Adipose tissue (tissue), 3 donors: ENCODE results near the gene GALP. TPM values are rescaled to one million over a fixed set of nuclear protein-coding genes. Genes with fewer than 3 reads are reported as not detected.
"Not testable (repeated sequence)": the region's sequence is repeated elsewhere in the genome, so short reads cannot be mapped to it uniquely, and the experiment has no call there.

ENCODE experiments used
- H3K27ac ChIP-seq: one replicate; pipeline ENCODE4 v1.5.1; 2013; ENCODE audit warnings: low read depth, low read length
- WGBS, 3 donors: extraction: QIAGEN DNeasy Blood & Tissue Kit; methylation state at CpG; one replicate each; pipeline ENCODE4 v1.1.7; 2013; 5-methylcytosine and 5-hydroxymethylcytosine counted together
- polyA plus RNA-seq, 3 donors: library from polyadenylated mRNA; stranded (reverse); fragments of 200-250 nt; gene quantifications; one replicate each; pipeline ENCODE4 v1.2.3, GENCODE V29; 2013
- donor health status: healthy with polysubstance abuse.
- donor health status: Bipolar disorder and iron deficiency.
- donor health status: healthy.

GALP gene
- polyA plus RNA-seq, 3 donors = not detected

DNA sequence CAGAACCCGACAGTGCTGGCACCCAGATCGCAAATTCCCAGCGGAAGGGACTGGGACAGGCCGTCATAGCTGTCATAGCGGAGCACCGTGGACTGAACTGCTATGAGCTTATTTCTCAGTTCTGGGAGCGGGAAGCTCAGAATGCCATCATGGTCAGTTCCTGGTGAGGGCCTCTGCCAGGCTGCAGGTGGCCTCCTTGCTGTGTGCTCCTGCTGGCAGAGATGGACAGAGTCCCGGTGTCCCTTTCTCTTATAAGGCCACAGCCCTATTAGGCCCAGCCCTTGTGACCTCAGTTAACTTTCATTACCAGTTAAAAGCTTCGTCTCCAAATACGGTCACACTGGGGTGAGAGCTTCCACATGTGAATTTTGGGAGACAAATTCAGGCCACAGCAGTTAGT lies 30.1 kb upstream of the GALP start:
- H3K27ac ChIP-seq = no peak overlapping the region
- WGBS, 3 donors = 56 to 93% (median 90%) methylated on average over 10 of the region's 10 CpGs

DNA sequence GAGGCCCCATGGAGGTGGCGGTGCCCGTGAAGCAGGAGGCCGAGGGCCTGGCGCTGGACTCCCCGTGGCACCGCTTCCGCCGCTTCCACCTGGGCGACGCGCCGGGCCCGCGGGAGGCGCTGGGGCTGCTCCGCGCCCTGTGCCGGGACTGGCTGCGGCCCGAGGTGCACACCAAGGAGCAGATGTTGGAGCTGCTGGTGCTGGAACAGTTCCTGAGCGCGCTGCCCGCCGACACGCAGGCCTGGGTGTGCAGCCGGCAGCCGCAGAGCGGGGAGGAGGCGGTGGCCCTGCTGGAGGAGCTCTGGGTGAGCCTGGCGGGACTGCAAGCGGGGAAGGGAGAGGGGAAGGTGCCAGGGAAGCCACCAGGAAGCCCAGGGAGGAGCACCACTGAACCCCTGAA lies 28.9 kb upstream of the GALP start:
- WGBS, 3 donors = 57 to 98% (median 97%) methylated on average over 28 to 31 of the region's 31 CpGs
- H3K27ac ChIP-seq = no peak overlapping the region

GRCh38 chr19:56147307-56147706 lies 28.5 kb upstream of the GALP start:
- 63 to 94% (median 94%) methylated on average over 22 of the region's 22 CpGs for WGBS, 3 donors
- no peak overlapping the region for H3K27ac ChIP-seq

DNA sequence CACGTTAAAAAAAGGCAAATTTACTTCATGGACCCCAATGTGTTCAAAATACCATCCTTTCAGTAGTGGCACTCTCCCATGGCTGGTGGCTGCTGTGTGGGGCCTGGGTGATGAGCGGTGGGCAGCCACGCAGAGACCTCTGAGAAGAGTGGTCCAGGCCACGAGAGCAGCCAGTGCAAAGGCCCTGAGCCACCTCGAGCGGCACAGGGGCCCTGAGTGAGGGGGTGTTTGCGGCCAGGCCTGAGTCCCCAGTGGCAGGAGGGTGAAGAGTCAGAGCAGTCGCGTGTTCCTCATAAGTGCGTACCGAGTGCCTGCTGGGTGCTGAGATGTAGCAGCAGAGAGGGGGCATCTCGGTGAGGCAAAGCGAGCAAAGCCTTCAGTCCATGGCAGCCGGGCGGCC lies 27.7 kb upstream of the GALP start:
- WGBS, 3 donors = 95 to 97% (median 95%) methylated on average over 15 of the region's 15 CpGs
- H3K27ac ChIP-seq = no peak overlapping the region

DNA sequence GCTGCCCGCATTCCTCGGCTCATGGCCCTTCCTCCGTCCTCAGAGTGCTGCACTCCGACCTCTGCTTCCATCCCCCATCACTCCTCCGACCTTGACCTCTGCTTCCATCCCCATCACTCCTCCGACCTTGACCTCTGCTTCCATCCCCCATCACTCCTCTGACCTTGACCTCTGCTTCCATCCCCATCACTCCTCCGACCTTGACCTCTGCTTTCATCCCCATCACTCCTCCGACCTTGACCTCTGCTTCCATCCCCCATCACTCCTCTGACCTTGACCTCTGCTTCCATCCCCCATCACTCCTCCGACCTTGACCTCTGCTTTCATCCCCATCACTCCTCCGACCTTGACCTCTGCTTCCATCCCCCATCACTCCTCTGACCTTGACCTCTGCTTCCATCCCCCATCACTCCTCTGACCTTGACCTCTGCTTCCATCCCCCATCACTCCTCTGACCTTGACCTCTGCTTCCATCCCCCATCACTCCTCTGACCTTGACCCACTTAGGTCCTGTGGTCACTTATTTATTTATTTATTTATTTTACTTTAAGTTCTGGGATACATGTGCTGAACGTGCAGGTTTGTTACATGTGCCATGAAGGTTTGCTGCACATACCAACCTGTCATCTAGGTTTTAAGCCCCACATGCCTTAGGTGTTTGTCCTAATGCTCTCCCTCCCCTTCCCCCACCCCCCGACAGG lies 26.7 kb upstream of the GALP start:
- WGBS, 3 donors = 88 to 96% (median 94%) methylated on average over 12 of the region's 12 CpGs
- H3K27ac ChIP-seq = not testable (repeated sequence)

- H3K27ac ChIP-seq = no peak overlapping the region
- whole genome bisulfite sequencing, 3 donors = 94 to 98% (median 98%) methylated on average over 5 of the region's 5 CpGs
Observed at GRCh38 chr19:56149656-56150038, 26.2 kb upstream of the GALP start.

- H3K27ac ChIP-seq = no peak overlapping the region
- WGBS, 3 donors = 85 to 92% (median 91%) methylated on average over 11 of the region's 11 CpGs
Observed at GRCh38 chr19:56150358-56150757, 25.4 kb upstream of the GALP start.

DNA sequence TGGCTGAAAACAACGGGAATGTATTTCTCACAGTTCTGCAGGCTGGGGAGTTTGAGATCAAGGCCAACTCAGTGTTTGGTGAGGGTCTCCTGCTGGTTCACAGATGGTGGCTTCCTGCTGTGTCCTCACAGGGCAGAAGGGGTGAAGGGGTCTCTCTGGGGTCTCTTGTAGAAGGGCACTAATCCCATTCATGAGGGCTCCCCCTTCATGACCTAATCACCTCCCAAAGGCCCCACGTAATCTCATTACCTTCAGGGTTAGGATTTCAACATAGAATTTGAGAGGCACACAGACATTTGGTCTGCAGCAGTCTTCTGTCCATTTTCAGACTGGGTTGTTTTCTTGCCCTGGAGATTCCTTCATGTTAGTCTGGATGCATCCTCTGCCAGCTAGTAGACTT lies 23.2 kb upstream of the GALP start:
- no peak overlapping the region for H3K27ac ChIP-seq
- 58 to 86% (median 81%) methylated on average over 2 of the region's 2 CpGs for WGBS, 3 donors

GRCh38 chr19:56153507-56153906 lies 22.3 kb upstream of the GALP start:
- H3K27ac ChIP-seq = no peak overlapping the region
- WGBS, 3 donors = 16 to 42% (median 41%) methylated on average over 6 of the region's 6 CpGs

DNA sequence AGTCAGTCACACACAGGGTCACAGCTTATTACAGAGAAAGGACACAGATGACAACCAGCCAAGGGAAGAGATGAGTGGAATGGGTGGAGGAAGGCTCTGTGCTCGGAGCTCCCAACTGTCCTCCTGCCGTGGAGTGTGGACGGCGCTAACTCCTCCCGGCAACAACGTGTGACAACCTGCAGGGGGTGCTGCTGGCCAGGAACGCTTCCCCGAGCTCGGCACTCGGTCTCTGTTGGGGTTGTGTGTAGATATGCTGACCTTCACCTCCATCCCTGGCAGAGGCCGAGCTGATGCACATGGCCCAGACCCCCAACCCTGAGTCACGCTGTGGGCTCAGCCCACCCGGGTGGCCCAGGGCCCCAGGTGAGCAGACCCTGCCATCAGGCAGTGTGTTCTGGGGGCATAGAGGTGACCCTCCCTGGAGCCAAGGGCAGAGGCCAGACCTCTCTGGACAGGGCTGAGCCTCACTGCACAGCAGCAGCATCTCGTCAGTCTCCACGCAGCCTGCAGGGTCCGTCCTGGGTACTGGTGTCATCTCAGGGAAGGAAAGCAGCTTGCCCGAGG lies 20.6 kb upstream of the GALP start:
- no peak overlapping the region for H3K27ac ChIP-seq
- WGBS, 3 donors = 54 to 75% (median 70%) methylated on average over 17 of the region's 17 CpGs

GRCh38 chr19:56156768-56157167 lies 19.0 kb upstream of the GALP start:
- H3K27ac ChIP-seq = no peak overlapping the region
- 51 to 78% (median 68%) methylated on average over 11 of the region's 11 CpGs for WGBS, 3 donors

DNA sequence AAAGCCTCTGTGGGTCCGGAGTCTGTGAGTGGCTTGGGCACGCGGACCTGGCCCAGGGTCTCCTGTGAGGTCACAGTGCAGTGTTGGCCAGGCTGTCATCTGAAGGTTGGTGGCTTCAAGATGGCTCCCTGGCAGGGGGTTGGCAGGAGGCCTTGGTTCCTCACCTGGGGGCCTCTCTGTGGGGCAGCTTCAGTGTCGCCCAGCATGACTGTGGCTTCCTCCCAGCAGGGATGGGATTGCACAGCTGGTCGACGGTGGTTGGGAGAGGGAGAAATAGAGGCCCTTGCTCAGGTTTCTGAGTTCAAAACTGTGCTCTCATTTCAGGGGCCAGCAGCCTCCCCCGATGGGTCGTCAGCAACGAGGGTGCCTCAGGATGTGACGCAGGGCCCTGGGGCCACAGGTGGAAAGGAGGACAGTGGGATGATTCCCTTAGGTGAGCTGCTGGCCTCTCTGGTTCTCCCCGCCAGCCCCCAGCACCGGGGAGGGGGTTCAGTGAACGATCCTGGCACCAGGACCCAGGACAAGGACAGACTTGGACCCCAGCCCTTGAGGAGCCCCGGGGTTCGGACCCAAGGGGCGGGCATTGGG lies 17.5 kb upstream of the GALP start:
- 92 to 94% (median 93%) methylated on average over 16 of the region's 16 CpGs for WGBS, 3 donors

DNA sequence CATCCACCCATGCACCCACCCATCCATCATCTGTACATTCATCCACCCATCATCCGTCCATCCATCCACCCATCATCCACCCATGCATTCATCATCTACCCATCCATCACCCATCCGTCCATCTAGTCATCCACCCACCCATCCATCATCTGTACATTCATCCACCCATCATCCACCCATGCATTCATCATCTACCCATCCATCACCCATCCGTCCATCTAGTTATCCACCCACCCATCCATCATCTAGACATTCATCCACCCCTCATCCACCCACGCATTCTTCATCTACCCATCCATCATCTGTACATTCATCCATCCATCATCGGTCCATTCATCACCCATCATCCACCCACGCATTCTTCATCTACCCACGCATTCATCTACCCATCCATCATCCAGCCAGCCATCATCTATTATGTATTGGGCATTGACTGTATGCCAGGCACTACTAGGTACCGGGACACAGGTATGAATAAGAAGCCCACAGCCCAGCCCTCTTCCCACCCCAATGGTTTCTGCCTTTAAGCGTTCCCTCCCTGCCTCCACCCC lies 16.7 kb upstream of the GALP start:
- 90 to 95% (median 94%) methylated on average over 9 of the region's 9 CpGs for WGBS, 3 donors

More for the DNA sequence above, 17.5 kb upstream of the GALP start:
- no peak overlapping the region for H3K27ac ChIP-seq

GRCh38 chr19:56159622-56160271 lies 16.1 kb upstream of the GALP start:
- no peak overlapping the region for H3K27ac ChIP-seq
- 96 to 98% (median 97%) methylated on average over 53 to 69 of the region's 69 CpGs for WGBS, 3 donors

More for the DNA sequence above, 16.7 kb upstream of the GALP start:
- no peak overlapping the region for H3K27ac ChIP-seq

- no peak overlapping the region for H3K27ac ChIP-seq
- WGBS, 3 donors = 91 to 93% (median 92%) methylated on average over 11 of the region's 11 CpGs
Observed at GRCh38 chr19:56161534-56161933, 14.3 kb upstream of the GALP start.

- WGBS, 3 donors = 45 to 62% (median 48%) methylated on average over 9 of the region's 9 CpGs
- H3K27ac ChIP-seq = no peak overlapping the region
Observed at GRCh38 chr19:56162258-56162657, 13.6 kb upstream of the GALP start.

DNA sequence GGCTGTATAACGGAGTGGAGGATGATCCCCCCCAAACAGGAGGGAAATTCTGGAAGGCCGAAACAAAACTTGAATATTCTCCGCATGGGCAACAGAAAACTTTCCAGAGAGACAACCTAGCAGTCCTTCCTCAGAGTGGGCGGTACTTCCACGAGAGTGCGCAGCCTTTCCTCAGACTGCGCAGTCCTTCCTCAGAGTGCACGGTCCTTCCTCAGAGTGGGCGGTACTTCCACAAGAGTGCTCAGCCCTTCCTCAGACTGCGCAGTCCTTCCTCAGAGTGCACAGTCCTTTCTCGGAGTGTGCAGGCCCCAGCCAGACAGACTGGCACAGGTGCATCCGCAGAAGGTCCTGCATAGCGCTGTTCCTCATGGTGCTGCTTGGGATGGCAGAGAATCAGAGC lies 12.7 kb upstream of the GALP start:
- H3K27ac ChIP-seq = no peak overlapping the region
- 85 to 95% (median 87%) methylated on average over 13 of the region's 13 CpGs for WGBS, 3 donors

- 46 to 49% (median 46%) methylated on average over 7 of the region's 7 CpGs for WGBS, 3 donors
Observed at GRCh38 chr19:56167064-56167578, 8.7 kb upstream of the GALP start.

DNA sequence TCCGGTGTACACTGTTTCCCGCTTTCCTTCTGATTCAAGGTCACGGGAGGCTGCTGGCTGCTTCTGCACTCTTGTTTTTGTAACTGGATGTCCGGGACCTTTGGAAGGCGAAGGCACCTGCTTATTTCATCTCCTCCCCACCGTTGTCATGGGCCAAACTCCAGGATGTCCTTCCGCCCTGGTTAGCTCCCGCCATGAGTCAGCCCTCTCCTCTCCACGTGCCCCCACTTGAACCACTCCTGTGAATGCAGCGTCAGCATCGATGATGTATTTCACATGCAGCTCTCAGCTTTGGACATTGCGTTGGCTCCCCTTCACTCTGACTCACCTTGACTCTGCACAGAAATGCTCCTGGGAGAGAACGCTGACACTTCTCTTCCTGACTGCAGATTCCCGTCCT lies 5.5 kb upstream of the GALP start:
- 34 to 58% (median 54%) methylated on average over 14 of the region's 14 CpGs for WGBS, 3 donors
- H3K27ac ChIP-seq = no peak overlapping the region

More at GRCh38 chr19:56167064-56167578, 8.7 kb upstream of the GALP start:
- H3K27ac ChIP-seq = no peak overlapping the region
